ENCODE data around the gene REXO4.

REXO4 gene

DNA sequence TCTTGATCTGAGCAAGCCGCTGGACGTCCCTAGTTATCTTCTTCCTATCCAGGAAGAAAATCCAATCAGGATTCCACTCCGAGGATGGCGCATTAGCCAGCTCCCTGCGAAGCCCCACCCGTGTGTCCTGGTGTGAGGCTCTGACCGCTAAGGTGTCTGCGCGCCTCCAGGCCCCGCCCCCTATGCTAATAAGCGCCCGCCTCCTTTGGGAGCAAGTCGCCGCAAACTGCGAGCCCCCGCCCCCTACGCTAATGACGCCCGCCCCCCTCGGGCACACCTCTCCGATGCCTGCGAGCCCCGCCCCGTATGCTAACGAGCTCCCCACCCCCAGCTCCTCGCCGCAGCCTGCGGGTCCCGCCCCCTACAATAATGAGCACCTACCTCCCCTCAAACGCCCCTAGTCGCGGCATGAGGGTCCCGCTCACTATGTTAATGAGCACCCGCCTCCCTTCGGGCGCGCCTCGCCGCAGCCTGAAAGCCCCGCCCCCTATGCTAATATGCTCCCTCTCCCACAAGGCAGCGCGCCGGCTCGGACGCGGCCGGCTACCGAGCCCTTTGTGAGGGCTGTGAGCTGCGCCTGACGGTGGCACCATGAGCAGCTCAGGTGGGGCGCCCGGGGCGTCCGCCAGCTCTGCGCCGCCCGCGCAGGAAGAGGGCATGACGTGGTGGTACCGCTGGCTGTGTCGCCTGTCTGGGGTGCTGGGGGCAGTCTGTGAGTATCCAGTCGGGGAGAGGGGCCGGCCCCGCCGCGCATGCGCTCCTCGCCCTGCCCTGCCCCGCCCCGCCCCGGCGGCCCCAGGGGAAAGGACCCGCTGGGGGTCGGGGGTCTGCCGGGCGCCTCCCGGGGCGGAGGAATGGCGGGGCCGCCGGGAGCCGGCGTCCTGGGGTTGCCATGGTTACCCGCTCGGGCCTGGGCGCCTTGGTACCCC, 41.9 kb upstream of the REXO4 start, which contains the start of gene CACFD1 (continued):
- TF ChIP-seq, protein P1, sequence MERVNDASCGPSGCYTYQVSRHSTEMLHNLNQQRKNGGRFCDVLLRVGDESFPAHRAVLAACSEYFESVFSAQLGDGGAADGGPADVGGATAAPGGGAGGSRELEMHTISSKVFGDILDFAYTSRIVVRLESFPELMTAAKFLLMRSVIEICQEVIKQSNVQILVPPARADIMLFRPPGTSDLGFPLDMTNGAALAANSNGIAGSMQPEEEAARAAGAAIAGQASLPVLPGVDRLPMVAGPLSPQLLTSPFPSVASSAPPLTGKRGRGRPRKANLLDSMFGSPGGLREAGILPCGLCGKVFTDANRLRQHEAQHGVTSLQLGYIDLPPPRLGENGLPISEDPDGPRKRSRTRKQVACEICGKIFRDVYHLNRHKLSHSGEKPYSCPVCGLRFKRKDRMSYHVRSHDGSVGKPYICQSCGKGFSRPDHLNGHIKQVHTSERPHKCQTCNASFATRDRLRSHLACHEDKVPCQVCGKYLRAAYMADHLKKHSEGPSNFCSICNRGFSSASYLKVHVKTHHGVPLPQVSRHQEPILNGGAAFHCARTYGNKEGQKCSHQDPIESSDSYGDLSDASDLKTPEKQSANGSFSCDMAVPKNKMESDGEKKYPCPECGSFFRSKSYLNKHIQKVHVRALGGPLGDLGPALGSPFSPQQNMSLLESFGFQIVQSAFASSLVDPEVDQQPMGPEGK (tag by site-specific recombination; IDR thresholded peaks at IDR 0.05) = peak; percentile 82
- TF ChIP-seq ZNF585B (tag by site-specific recombination; IDR thresholded peaks at IDR 0.05) (no peak), ZNF221 (tag by site-specific recombination; IDR thresholded peaks at IDR 0.05; ENCODE audit: borderline replicate concordance) (no peak), ZNF423 (tag by site-specific recombination; IDR thresholded peaks at IDR 0.05) (0 out of 2 replicates have a peak, but pooled peaks have one; percentile 47), GLIS2 (tag by site-specific recombination; IDR thresholded peaks at IDR 0.05) (peak; percentile 75), ZEB2 (tag by site-specific recombination; IDR thresholded peaks at IDR 0.05) (peak; percentile 56), KLF8 (tag by site-specific recombination; IDR thresholded peaks at IDR 0.05) (peak; percentile 10; the same call in 1 of the 2 replicates), ZBTB8A (tag by site-specific recombination; IDR thresholded peaks at IDR 0.05) (peak; percentile 97), ZNF660 (tag by site-specific recombination; IDR thresholded peaks at IDR 0.05) (0 out of 2 replicates have a peak, but pooled peaks have one; percentile 16), ZNF549 (tag by site-specific recombination; IDR thresholded peaks at IDR 0.05) (no peak), YY1 (tag by site-specific recombination; IDR thresholded peaks at IDR 0.05) (no peak), TRIM28 (IDR thresholded peaks at IDR 0.05; ENCODE audit: borderline replicate concordance, low read length) (no peak), ZNF670 (tag by site-specific recombination; IDR thresholded peaks at IDR 0.05; ENCODE audit: low read depth) (no peak), GLI2 (tag by site-specific recombination; IDR thresholded peaks at IDR 0.05; ENCODE audit: borderline replicate concordance, low read depth) (no peak), ZNF121 (tag by site-specific recombination; IDR thresholded peaks at IDR 0.05) (no peak), ZNF214 (tag by site-specific recombination; IDR thresholded peaks at IDR 0.05; ENCODE audit: borderline replicate concordance) (no peak), ZFP3 (tag by site-specific recombination; IDR thresholded peaks at IDR 0.05; ENCODE audit: low read depth) (no peak), KLF10 (tag by site-specific recombination; IDR thresholded peaks at IDR 0.05) (peak; percentile 71), ZNF76 (tag by site-specific recombination; IDR thresholded peaks at IDR 0.05; ENCODE audit: borderline replicate concordance, low read depth) (peak; percentile 93), KLF7 (tag by site-specific recombination; IDR thresholded peaks at IDR 0.05; ENCODE audit: borderline replicate concordance) (no peak; the same call in 1 of the 2 replicates), ZNF211 (tag by site-specific recombination; IDR thresholded peaks at IDR 0.05; ENCODE audit: low read depth) (no peak), ZNF654 (tag by site-specific recombination; IDR thresholded peaks at IDR 0.05; ENCODE audit: low read depth) (no peak), ZNF311 (tag by site-specific recombination; IDR thresholded peaks at IDR 0.05; ENCODE audit: borderline replicate concordance) (no peak), ZIC2 (tag by site-specific recombination; IDR thresholded peaks at IDR 0.05) (peak; percentile 89), ZBTB17 (tag by site-specific recombination; IDR thresholded peaks at IDR 0.05) (peak; percentile 5; the same call in 1 of the 2 replicates), ZFHX2 (tag by site-specific recombination; conservative IDR thresholded peaks at IDR 0.05) (0 out of 2 replicates have a peak, but pooled peaks have one; percentile 17), FEZF1 (tag by site-specific recombination; IDR thresholded peaks at IDR 0.05) (no peak), ZNF629 (tag by site-specific recombination; IDR thresholded peaks at IDR 0.05) (peak; percentile 72; the same call in 1 of the 2 replicates)
- TF ChIP-seq, protein P2, sequence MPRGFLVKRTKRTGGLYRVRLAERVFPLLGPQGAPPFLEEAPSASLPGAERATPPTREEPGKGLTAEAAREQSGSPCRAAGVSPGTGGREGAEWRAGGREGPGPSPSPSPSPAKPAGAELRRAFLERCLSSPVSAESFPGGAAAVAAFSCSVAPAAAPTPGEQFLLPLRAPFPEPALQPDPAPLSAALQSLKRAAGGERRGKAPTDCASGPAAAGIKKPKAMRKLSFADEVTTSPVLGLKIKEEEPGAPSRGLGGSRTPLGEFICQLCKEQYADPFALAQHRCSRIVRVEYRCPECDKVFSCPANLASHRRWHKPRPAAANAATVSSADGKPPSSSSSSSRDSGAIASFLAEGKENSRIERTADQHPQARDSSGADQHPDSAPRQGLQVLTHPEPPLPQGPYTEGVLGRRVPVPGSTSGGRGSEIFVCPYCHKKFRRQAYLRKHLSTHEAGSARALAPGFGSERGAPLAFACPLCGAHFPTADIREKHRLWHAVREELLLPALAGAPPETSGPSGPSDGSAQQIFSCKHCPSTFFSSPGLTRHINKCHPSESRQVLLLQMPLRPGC (tag by site-specific recombination; IDR thresholded peaks at IDR 0.05) = no peak
- TF ChIP-seq, protein P3, sequence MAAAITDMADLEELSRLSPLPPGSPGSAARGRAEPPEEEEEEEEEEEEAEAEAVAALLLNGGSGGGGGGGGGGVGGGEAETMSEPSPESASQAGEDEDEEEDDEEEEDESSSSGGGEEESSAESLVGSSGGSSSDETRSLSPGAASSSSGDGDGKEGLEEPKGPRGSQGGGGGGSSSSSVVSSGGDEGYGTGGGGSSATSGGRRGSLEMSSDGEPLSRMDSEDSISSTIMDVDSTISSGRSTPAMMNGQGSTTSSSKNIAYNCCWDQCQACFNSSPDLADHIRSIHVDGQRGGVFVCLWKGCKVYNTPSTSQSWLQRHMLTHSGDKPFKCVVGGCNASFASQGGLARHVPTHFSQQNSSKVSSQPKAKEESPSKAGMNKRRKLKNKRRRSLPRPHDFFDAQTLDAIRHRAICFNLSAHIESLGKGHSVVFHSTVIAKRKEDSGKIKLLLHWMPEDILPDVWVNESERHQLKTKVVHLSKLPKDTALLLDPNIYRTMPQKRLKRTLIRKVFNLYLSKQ (tag by site-specific recombination; IDR thresholded peaks at IDR 0.05; ENCODE audit: borderline replicate concordance) = no peak
- TF ChIP-seq, protein P4, sequence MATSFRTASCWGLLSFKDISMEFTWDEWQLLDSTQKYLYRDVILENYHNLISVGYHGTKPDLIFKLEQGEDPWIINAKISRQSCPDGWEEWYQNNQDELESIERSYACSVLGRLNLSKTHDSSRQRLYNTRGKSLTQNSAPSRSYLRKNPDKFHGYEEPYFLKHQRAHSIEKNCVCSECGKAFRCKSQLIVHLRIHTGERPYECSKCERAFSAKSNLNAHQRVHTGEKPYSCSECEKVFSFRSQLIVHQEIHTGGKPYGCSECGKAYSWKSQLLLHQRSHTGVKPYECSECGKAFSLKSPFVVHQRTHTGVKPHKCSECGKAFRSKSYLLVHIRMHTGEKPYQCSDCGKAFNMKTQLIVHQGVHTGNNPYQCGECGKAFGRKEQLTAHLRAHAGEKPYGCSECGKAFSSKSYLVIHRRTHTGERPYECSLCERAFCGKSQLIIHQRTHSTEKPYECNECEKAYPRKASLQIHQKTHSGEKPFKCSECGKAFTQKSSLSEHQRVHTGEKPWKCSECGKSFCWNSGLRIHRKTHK (tag by site-specific recombination; IDR thresholded peaks at IDR 0.05) = no peak
- TF ChIP-seq, protein P5, sequence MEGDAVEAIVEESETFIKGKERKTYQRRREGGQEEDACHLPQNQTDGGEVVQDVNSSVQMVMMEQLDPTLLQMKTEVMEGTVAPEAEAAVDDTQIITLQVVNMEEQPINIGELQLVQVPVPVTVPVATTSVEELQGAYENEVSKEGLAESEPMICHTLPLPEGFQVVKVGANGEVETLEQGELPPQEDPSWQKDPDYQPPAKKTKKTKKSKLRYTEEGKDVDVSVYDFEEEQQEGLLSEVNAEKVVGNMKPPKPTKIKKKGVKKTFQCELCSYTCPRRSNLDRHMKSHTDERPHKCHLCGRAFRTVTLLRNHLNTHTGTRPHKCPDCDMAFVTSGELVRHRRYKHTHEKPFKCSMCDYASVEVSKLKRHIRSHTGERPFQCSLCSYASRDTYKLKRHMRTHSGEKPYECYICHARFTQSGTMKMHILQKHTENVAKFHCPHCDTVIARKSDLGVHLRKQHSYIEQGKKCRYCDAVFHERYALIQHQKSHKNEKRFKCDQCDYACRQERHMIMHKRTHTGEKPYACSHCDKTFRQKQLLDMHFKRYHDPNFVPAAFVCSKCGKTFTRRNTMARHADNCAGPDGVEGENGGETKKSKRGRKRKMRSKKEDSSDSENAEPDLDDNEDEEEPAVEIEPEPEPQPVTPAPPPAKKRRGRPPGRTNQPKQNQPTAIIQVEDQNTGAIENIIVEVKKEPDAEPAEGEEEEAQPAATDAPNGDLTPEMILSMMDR (tag by site-specific recombination; IDR thresholded peaks at IDR 0.05) = no peak; the same call in 1 of the 2 replicates

All from HEK293 (cell line).